Right lobe of liver (tissue), 6 donors: ENCODE measurements around the gene CNOT4. TPM values are rescaled to one million over a fixed set of nuclear protein-coding genes. Genes with fewer than 3 reads are reported as not detected.
"Not testable (repeated sequence)": the region's sequence is repeated elsewhere in the genome, so short reads cannot be mapped to it uniquely, and the experiment has no call there.

Experiments used
- ATAC-seq, 4 donors: fragments of 200-7000 bp; cut with Tn5 transposase; one replicate each; pipeline ENCODE4 v1.9.1; 2020; ENCODE audit warnings: mild to moderate bottlenecking in 4 of 4, moderate library complexity in 4 of 4
- DNase-seq, 3 donors: peaks; one replicate each; pipeline ENCODE4 v3.0.0-alpha.2; 2020
- H3K27ac ChIP-seq, 3 donors: fragments of 200-600 bp; one replicate each; pipeline ENCODE4 v1.8.0; 2022
- H3K27me3 ChIP-seq, 2 donors: fragments of 200-600 bp; one replicate each; pipeline ENCODE4 v1.8.0; 2022
- H3K36me3 ChIP-seq, 4 donors: fragments of 200-600 bp; sonication (generic) in 1 of 4; one replicate each; pipeline versions ENCODE4 v1.5.1 to v1.8.0; 2017 to 2022; ENCODE audit warnings: control low read depth in 1 of 4
- H3K4me1 ChIP-seq, 4 donors: fragments of 200-600 bp; sonication (generic) in 1 of 4; one replicate each; pipeline versions ENCODE4 v1.5.1 to v1.8.0; 2017 to 2022; ENCODE audit warnings: control low read depth in 1 of 4
- H3K4me3 ChIP-seq, 3 donors: fragments of 200-600 bp; one replicate each; pipeline ENCODE4 v1.8.0; 2022
- H3K9me3 ChIP-seq, 4 donors: fragments of 200-600 bp; sonication (generic) in 1 of 4; one replicate each; pipeline versions ENCODE4 v1.5.1 to v1.8.0; 2017 to 2022; ENCODE audit warnings: control low read depth in 1 of 4
- CTCF ChIP-seq, 4 donors: fragments of 200-600 bp in 3 of 4; fragments of 450-650 bp in 1 of 4; IDR thresholded peaks; one replicate each; pipeline versions ENCODE4 v1.5.1 to v1.8.0; 2016 to 2022; ENCODE audit warnings: antibody characterized with exemption in 4 of 4, mild to moderate bottlenecking in 2 of 4
- POLR2A ChIP-seq: fragments of 450-650 bp; IDR thresholded peaks from one replicate; pipeline ENCODE4 v1.6.1; 2017; ENCODE audit warnings: antibody characterized with exemption, mild to moderate bottlenecking
- WGBS: methylation state at CpG from one replicate; pipeline ENCODE4 v1.1.6; 2018; ENCODE audit warnings: low coverage, low lambda C conversion rate; ENCODE audit not compliant: insufficient coverage; ENCODE audit errors: missing lambda C conversion rate; 5-methylcytosine and 5-hydroxymethylcytosine counted together
- intact Hi-C, 2 donors: fragments of 100-400 bp; cut with DNase I; formaldehyde crosslinking; loops; one replicate each; pipeline versions ENCODE4 v1.11.2 to v1.14.1; 2022
- total RNA-seq, 6 experiments: library from RNA; depleted of rRNA in 2 of 6; stranded (reverse); fragments of >200 nt in 2 of 6; fragmentation: NEBNext Ultra II Directional in 3 of 6; extraction: Animal tissue kit (Norgen Biotek cat#: 25700) in 3 of 6; gene quantifications; one replicate each; pipeline versions ENCODE4 v1.1.0 to v1.2.4, GENCODE V29; 2016 to 2023
- donor health status: DM: no; HTN: yes; CAD: no.
- donor health status: DM: no; HTN: no; CAD: no.
- donor health status: DM: no; HTN: no; CAD: no.
- donor health status: DM: no; HTN: yes; CAD: no.
- donor health status: DM: no; HTN: yes; CAD: no.

CNOT4 gene
- total RNA-seq, 6 experiments from 2014 or later, result 9.1 to 14.1 (median 11.0) TPM

GRCh38 chr7:135448753-135449152 lies 61.1 kb downstream of the CNOT4 start:
- DNase-seq, result no peak
- H3K27me3 ChIP-seq, result no peaks in the 10 kb centered on the region
- no peak overlapping the region for H3K27ac ChIP-seq
- H3K36me3 ChIP-seq, result no peaks in the 10 kb centered on the region
- no peak overlapping the region for H3K4me3 ChIP-seq
- peak in 1 of 4 donors; percentile 45 for ATAC-seq
- 36% methylated on average over 1 of the region's 1 CpG for WGBS
- no peaks in the 10 kb centered on the region for H3K9me3 ChIP-seq
- intact Hi-C loops, result no loop called here
- no peak for TF ChIP-seq CTCF (IDR thresholded peaks at IDR 0.05)
- TF ChIP-seq POLR2A, result no peak
- H3K4me1 ChIP-seq, result peaks cover 0 to 19% (median 2%) of the 10 kb centered on the region in 4 donors

- no peak overlapping the region for H3K4me3 ChIP-seq
- 76% methylated on average over 3 of the region's 3 CpGs for WGBS
- H3K36me3 ChIP-seq, result no peaks in the 10 kb centered on the region
- no peak overlapping the region for H3K27ac ChIP-seq
- ATAC-seq (peak; percentile 17 to 48 (median 44)), DNase-seq (no peak)
- H3K4me1 ChIP-seq, result peaks cover 0 to 19% (median 2%) of the 10 kb centered on the region in 4 donors
- no peaks in the 10 kb centered on the region for H3K27me3 ChIP-seq
- no peaks in the 10 kb centered on the region for H3K9me3 ChIP-seq
- intact Hi-C loops, result no loop called here
- TF ChIP-seq POLR2A, result no peak
- TF ChIP-seq CTCF (IDR thresholded peaks at IDR 0.05), result no peak
Observed at GRCh38 chr7:135447748-135448147, 62.2 kb downstream of the CNOT4 start.

- intact Hi-C loops, result no loop called here
- Histone ChIP-seq H3K36me3 (no peaks in the 10 kb centered on the region), H3K27ac (no peak overlapping the region), H3K4me3 (no peak overlapping the region), H3K9me3 (no peaks in the 10 kb centered on the region), H3K4me1 (peaks cover 0 to 19% (median 2%) of the 10 kb centered on the region in 4 donors), H3K27me3 (no peaks in the 10 kb centered on the region)
- ATAC-seq (peak in 1 of 4 donors; percentile 18), DNase-seq (no peak)
- TF ChIP-seq CTCF (IDR thresholded peaks at IDR 0.05) (no peak), POLR2A (no peak)
Observed at GRCh38 chr7:135445690-135446089, 64.2 kb downstream of the CNOT4 start.

GRCh38 chr7:135445266-135445665 lies 64.6 kb downstream of the CNOT4 start:
- H3K4me1 ChIP-seq, result peaks cover 0 to 19% (median 2%) of the 10 kb centered on the region in 4 donors
- intact Hi-C loops, H3K27me3 ChIP-seq, ATAC-seq, H3K36me3 ChIP-seq, H3K9me3 ChIP-seq, DNase-seq, H3K27ac ChIP-seq, H3K4me3 ChIP-seq: not testable (repeated sequence)
- 85% methylated on average over 2 of the region's 2 CpGs for WGBS

GRCh38 chr7:135441791-135442190 lies 68.1 kb downstream of the CNOT4 start:
- no peaks in the 10 kb centered on the region for H3K27me3 ChIP-seq
- no peaks in the 10 kb centered on the region for H3K36me3 ChIP-seq
- intact Hi-C loops, result no loop called here
- H3K4me1 ChIP-seq, result no peaks in the 10 kb centered on the region
- peak in 2 of 4 donors; percentile 35 to 61 for ATAC-seq
- DNase-seq, result no peak
- H3K27ac ChIP-seq, result no peak overlapping the region
- TF ChIP-seq CTCF (IDR thresholded peaks at IDR 0.05) (no peak), POLR2A (no peak)
- H3K4me3 ChIP-seq, result no peak overlapping the region
- H3K9me3 ChIP-seq, result no peaks in the 10 kb centered on the region
